Measurements from ENCODE around the gene NGB.
"Not testable (repeated sequence)": the region's sequence is repeated elsewhere in the genome, so short reads cannot be mapped to it uniquely, and the experiment has no call there.

NGB gene

GRCh38 chr14:77290705-77291104, 19.7 kb upstream of the NGB start:
- no peak for DNase-seq

GRCh38 chr14:77286576-77286975, 15.6 kb upstream of the NGB start:
- no peak for DNase-seq

- no peak for DNase-seq
Measured at GRCh38 chr14:77284466-77284865, 13.5 kb upstream of the NGB start.

- no peak for DNase-seq
Measured at GRCh38 chr14:77284066-77284465, 13.1 kb upstream of the NGB start.

- DNase-seq, result no peak
Measured at GRCh38 chr14:77281852-77282410, 10.9 kb upstream of the NGB start.

- DNase-seq, result not testable (repeated sequence)
Measured at GRCh38 chr14:77280921-77281320, 9.9 kb upstream of the NGB start.

GRCh38 chr14:77279719-77280118, 8.7 kb upstream of the NGB start:
- no peak for DNase-seq

- no peak for DNase-seq
Measured at GRCh38 chr14:77278461-77279230, 7.6 kb upstream of the NGB start.

- no peak for DNase-seq
Measured at GRCh38 chr14:77276959-77277358, 6.0 kb upstream of the NGB start.

- DNase-seq, result no peak
Measured at GRCh38 chr14:77276295-77276935, 5.4 kb upstream of the NGB start.

GRCh38 chr14:77275601-77276017, 4.6 kb upstream of the NGB start:
- DNase-seq, result no peak

- DNase-seq, result no peak
Measured at GRCh38 chr14:77275041-77275580, 4.1 kb upstream of the NGB start.

- no peak for DNase-seq
Measured at GRCh38 chr14:77273796-77274195, 2.8 kb upstream of the NGB start.

GRCh38 chr14:77272261-77272660, 1.3 kb upstream of the NGB start:
- no peak for DNase-seq

- DNase-seq, result no peak
Measured at GRCh38 chr14:77270361-77271112, 469 bp downstream of the NGB start.

- DNase-seq, result no peak
Measured at GRCh38 chr14:77268989-77269600, 1.9 kb downstream of the NGB start.

GRCh38 chr14:77267937-77268699, 2.9 kb downstream of the NGB start:
- DNase-seq, result no peak

- DNase-seq, result no peak
Measured at GRCh38 chr14:77266336-77266735, 4.7 kb downstream of the NGB start.

GRCh38 chr14:77265561-77266335, 5.3 kb downstream of the NGB start:
- DNase-seq, result no peak

- no peak for DNase-seq
Measured at GRCh38 chr14:77265187-77265515, 5.9 kb downstream of the NGB start.

GRCh38 chr14:77264466-77265186, 6.4 kb downstream of the NGB start:
- no peak for DNase-seq

Measured in activated T-cell treated with anti-CD3 and anti-CD28 coated beads, Interleukin-2, amount 50 U/mL, for 1 hour (primary cell).